NCI-H2227 (cell line): ENCODE data around the gene DHRS4L2.
"Not testable (repeated sequence)": the region's sequence is repeated elsewhere in the genome, so short reads cannot be mapped to it uniquely, and the experiment has no call there.

Experiments used
- DNase-seq: peaks from one replicate; lab custom pipeline; 2025; ENCODE audit not compliant: unreplicated experiment; lab: John Stamatoyannopoulos, UW

DHRS4L2 gene

DNA sequence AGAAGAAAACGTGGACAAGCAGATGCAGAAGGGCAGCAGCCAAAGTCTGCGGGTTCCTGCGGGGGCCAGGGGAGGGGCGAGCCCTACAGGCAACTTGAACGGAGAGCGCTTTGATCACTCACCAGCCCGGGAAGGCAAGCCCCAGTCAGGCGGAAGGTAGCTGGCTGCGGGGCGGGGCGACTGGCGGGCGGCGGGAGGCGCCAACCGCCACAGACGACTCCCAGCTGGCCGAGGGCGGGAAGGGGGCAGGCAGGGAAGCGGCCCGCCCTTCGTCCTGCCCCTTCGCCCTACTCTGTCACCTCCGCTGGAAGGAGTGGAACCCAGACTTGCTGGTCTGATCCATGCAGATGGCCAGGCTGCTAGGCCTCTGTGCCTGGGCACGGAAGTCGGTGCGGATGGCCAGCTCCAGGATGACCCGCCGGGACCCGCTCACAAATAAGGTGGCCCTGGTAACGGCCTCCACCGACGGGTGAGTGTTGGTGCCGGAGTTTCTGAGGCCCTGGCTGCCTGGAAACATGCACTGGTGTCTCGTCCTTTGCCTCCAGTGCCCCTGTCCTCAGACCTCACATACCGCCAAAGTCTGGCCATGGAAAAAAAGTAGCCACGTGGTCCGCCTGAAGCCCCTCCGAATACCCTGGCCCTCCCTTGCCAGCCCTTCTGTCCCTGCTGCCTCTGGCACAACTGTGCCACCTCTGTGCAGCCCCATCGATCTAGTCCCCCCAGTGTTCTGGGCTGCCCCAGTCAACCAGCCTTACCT is at the start of gene DHRS4L2:
DHRS4L2 (plus strand) TSS at position 323 of the 757 bp plus-strand sequence; CDS start at position 342, 19 bp downstream.
- DNase-seq: not testable (repeated sequence)

DNA sequence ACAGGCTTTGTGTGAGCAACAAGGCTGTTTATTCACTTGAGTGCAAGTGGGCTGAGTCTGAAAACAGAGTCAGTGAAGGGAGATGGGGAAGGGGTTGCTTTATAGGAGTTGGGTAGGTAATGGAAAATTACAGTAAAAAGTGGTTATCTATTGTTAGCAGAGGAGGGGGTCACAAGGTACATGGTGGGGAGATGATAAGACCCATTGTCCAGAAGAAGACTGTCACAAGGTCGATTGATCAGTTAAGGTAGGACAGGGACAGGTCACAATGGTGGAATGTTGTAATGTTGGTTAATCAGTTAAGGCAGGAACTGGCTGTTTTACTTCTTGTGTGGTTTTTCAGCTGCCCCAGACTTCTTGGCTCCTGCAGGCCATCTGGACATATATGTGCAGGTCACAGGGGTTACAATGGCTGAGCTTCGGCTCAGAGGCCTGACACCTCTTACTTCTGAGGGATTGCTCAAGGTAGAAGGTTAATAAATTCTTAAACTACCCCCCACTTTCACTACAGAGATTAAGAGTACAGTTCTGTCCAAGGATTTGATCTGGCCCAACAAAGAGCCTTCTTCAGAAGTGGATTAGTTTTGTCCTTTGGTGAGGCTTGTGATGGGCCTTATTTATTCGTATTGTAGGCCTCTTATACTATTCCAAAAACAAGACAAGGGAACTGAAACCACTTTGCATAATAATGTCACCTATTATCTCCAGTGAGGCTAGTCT is 49.0 kb upstream of the DHRS4L2 start:
- DNase-seq: no peak

DNA sequence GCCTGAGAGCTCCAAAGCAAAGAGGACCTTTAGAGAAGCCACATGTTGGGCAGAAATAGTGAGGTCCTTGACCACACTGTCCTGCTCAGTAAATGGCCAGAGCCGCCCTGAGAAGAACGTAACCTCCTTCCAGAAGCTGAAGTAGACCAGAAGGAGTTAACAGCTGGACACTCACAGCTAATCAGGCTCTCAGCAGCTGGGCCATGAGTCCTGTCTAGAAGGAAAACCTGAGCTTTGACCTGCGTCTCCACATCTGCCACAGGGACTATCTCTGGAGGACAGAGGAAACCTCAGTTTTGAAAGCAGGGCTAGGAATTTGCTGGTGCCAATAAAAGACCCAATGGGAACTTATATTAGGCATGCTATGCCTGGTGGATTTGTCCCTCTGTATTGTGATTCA is 47.5 kb upstream of the DHRS4L2 start:
- no peak for DNase-seq

DNA sequence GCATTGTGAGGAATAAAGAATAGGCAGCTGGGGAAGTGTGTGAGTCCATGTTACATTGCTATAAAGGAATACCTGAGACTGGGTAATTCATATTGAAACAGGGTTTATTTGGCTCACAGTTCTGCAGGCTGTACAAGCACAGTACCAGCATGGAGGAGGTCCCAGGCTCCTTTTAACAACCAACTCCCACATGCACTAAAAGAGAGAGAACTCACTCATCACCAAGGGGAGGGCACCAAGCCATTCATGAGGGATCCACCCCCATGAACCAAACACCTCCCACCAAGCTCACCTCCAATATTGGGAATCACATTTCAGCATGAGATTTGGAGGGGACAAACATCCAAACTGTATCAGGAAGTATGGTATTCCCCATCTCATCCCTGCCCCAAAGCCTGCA is 47.1 kb upstream of the DHRS4L2 start:
- no peak for DNase-seq

DNA sequence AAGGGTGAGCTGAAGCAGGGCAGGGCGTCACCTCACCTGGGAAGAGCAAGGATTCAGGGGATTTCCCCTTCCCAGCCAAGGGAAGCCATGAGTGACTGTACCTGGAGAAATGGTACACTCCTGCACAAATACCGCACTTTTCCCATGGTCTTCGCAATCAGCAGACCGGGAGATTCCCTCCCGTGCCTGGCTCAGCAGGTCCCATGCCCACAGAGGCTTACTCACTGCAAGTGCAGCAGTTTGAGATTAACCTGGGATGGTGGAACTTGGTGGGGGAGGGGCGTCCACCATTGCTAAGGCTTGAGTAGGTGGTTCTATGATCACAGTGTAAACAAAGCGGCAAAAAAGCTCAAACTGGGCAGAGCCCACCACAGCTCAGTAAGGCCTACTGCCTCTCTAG is 46.1 kb upstream of the DHRS4L2 start:
- DNase-seq: no peak

DNA sequence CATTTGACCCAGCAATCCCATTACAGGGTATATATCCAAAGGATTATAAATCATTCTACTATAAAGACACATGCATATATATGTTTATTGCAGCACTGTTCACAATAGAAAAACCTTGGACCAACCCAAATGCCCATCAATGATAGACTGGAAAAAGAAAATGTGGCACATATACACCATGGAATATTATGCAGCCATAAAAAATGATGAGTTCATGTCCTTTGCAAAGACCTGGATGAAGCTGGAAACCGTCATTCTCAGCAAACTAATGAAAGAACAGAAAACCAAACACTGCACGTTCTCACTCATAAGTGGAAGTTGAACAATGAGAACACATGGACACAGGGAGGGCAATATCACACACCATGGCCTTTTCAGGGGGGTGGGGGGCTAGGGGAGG is 39.7 kb upstream of the DHRS4L2 start:
- not testable (repeated sequence) for DNase-seq

DNA sequence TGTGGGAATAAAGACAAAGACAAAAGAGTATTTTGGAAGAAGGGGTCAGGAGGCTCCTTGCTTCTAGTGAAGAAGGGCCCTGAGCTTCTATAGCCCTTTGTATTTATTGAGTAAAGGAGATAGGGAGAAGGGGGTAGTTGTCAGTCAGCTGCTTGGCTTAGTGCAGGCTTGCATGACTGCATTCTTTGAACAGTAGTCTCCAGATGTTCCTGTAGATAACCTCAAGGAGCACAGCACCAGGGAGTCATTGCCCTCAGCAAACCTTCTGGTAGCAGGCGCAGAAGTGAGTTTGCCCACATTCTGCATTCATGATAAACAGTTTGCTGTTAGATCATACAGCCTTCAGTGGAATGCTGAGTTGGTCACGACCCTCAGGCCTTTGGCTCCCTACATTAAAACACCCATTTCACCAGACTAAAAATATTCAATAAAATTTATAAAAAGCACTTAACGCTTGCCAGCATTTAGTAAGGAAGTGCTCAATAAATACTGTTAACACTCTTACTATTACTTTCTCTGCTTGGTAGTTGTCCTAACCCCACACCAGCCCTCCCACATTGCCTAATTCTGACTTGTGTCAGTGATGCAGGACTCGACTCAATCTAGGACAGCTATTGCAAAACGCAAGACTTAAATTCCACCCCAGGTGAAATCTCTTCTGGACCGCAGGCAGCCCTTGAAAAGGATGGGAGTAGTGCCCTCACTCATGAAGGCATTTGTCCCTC is 38.2 kb upstream of the DHRS4L2 start:
- DNase-seq: no peak

DNA sequence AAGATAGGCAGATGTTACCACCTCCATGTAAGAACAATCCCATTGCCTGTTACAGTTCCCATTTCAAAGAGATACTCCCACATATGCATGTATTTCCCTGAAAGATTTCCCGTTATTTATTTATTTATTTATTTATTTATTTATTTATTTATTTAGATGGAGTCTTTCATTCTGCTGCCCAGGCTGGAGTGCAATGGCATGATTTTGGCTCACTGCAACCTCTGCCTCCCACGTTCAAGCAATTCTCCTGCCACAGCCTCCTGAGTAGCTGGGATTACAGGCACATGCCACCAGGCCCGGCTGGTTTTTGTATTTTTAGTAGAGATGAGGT is 37.6 kb upstream of the DHRS4L2 start:
- not testable (repeated sequence) for DNase-seq

DNA sequence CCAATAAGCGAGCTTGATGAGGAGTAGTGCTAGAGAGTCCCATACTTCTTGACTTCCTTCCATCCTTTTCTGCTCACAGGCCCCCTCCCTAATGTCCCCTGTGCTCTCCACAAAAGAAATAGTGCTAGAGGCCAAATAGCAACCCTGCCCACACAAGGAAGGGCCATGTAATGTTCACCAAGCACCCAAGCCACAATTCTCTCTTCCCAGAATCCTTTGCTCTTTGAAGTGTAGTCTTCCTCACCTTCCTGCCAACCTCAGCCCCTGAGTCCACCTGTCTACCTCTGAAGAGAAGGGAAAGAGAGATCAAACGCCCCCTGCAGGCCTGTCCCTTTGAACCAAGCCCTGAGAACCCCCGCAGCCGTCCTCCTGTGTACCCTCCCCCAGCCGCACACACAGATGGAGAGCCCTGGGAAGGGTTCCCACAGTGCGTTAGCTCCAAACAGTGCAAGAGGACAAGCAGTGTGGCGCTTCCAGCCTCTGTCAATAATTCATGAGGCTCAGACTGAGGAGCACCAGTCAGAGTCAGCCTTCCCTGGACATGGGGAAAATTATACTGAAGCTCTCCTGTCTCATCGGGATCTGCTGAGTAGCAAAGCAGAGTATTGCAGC is 37.0 kb upstream of the DHRS4L2 start:
- peak; percentile 44 for DNase-seq

DNA sequence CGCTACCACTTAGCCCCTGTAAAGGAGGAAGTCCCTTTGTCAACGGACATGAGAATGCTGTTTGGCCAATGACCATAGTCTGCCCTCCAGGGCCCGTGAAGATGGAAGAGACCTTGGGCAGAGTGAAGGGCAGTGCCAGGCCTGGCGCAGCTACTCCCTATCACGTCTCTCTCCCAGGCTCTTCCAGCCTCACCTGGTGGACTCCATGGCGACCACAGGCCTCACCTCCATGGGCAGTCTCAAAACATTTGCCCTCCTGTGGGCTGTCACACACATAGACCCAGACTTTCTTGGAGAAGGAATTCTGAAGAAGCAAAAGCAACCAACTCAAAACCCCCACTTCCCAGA is 35.6 kb upstream of the DHRS4L2 start:
- DNase-seq: not testable (repeated sequence)

DNA sequence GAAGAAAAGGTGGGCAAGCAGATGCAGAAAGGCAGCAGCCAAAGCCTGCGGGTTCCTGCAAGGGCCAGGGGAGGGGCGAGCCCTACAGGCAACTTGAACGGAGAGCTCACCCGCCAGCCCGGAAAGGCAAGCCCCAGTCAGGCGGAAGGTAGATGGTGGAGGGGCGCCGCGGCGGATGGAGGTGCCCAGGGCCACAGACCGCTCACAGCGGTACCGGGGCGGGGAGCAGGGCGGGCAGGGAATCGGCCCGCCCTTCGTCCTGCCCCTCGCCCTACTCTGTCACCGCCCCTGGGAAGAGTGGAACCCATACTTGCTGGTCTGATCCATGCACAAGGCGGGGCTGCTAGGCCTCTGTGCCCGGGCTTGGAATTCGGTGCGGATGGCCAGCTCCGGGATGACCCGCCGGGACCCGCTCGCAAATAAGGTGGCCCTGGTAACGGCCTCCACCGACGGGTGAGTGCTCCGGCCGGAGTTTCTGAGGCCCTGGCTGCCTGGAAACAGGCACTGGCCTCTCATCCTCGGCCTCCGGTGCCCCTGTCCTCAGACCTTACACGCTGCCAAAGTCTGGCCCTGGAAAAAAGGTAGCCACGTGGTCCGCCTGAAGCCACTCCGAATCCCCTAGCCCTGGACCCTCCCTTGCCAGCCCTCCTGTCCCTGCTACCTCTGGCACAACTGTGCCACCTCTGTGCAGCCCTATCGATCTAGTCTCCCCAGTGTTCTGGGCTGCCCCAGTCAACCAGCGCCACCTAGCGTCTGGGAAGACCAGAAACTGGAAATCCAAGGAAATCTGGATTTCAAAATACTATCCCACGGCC is 35.1 kb upstream of the DHRS4L2 start, which contains the start of gene DHRS4:
DHRS4 (plus strand) TSS at position 307 of the 815 bp plus-strand sequence; CDS start at position 326, 19 bp downstream.
- DNase-seq: peak; percentile 88

DNA sequence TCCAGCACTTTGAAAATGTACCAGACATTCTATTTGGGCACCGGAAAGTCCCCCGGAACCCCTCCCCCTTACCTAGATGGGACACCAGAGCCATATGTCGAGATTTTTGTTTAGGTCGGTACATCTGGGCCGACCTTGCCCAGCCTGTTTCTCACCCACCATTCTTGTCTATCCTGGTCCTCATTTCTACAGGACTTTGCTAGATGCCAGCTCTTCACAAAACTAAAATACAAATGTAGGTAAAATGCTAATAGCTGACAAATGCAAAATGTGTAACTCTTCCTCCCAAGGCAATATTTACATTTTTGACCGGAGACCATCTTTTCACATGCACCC is 34.5 kb upstream of the DHRS4L2 start:
- not testable (repeated sequence) for DNase-seq

DNA sequence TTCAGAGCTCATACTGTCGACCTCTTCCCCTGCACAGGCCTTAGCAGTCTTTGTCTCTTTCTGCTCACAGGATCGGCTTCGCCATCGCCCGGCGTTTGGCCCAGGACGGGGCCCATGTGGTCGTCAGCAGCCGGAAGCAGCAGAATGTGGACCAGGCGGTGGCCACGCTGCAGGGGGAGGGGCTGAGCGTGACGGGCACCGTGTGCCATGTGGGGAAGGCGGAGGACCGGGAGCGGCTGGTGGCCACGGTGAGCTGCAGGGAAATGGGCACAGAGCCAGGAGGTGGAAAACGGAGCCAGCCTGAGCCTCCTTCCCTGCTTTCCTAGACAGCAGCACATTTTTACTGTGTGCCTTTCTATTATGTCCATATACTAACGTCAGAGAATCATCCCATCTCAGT is 33.8 kb upstream of the DHRS4L2 start:
- peak; percentile 30 for DNase-seq

DNA sequence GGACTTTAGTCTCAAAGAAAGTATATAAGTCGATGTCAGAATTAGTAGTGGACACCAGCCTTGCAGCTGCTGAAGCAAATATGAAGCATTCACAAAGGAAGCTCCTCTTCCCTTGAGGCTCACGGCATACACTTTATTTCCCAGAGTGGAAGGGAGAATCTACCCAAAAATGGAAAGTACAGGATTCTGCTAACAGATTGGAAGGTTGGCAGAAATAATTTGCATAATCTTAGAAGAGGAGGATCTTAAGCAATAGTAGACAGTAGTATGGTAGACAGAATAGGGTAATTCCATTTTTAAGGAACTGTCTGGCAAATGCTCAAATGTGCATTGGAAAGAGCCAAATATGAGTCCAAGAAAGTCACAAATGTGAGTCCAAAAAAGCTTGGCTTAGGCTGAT is 32.9 kb upstream of the DHRS4L2 start:
- DNase-seq: not testable (repeated sequence)

DNA sequence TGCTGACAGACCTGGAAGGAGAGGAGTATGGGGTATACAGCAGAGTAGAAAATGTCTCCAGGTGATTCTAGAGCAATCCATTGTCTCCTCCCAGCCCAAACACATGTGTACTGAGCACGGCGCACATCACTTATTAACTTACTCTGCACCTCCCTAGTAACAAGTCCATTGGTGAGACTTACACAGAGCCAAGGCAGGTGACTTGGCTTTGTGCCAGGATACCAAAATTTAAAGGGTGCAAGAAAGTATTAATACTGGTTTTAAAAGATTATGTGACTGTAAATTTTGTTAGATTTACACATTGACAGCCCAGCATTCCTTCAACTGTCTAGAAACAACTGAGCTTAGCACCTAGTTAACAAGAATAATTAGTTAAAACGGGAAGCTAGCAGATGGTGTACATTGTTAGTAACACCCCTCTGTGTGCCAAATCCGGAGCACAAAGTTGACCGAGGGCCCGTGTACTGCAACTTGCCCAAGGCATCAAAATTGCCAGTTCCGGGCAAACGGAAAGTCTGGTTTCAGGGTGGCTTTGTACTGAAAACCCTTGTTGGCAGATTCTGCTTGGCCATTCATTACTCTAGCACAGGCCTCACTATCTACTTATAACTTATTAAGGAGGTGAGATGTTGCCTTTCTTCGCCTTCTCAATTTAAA is 30.7 kb upstream of the DHRS4L2 start:
- DNase-seq: not testable (repeated sequence)

DNA sequence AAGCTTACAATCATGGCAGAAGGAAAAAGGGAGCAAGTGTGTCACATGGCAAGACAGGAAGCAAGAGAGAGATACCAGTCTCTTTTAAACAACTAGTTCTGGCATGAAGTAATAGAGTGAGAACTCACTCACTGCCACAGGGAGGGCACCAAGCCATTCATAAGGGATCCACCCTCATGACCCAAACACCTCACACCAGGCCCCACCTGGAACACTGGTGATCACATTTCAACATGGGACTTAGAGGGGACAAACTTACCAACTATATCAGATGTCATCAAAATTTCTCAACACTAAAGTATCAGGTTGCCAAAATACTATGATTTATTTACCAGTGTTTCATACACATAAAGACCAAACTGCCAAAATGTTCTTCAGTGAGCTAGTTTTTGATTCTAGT is 27.8 kb upstream of the DHRS4L2 start:
- DNase-seq: not testable (repeated sequence)

DNA sequence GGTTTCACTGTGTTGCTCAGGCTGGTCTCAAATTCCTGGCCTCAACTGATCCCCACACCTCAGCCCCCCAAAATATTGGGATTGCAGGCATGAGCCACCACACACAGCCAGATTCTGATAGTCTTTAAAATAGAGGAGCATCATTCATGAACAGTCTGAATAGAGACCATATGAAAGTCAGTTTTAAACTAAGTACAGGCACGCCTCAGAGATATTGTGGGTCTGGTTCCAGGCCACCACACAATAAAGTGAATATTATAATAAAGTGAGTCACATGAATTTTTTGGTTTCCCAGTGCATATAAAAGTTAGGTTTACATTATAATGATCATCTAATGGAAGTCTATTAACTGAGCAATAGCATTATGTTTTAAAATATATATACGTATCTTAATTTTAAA is 27.0 kb upstream of the DHRS4L2 start:
- not testable (repeated sequence) for DNase-seq

DNA sequence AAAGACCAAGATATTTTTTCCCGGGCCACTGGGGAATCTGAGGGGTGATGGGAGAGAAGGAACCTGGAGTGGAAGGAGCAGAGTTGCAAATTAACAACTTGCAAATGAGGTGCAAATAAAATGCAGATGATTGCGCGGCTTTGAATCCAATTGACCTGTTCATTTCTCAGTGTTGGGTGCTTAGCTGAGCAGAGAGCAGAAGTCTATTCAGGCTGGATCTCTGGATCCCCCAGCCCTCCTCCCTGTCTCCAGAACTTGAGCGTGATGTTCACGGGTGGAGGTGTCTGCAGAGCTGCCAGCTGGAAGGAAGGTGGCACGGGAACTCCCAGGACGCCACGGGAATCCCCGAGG is 19.6 kb upstream of the DHRS4L2 start:
- DNase-seq: not testable (repeated sequence)

DNA sequence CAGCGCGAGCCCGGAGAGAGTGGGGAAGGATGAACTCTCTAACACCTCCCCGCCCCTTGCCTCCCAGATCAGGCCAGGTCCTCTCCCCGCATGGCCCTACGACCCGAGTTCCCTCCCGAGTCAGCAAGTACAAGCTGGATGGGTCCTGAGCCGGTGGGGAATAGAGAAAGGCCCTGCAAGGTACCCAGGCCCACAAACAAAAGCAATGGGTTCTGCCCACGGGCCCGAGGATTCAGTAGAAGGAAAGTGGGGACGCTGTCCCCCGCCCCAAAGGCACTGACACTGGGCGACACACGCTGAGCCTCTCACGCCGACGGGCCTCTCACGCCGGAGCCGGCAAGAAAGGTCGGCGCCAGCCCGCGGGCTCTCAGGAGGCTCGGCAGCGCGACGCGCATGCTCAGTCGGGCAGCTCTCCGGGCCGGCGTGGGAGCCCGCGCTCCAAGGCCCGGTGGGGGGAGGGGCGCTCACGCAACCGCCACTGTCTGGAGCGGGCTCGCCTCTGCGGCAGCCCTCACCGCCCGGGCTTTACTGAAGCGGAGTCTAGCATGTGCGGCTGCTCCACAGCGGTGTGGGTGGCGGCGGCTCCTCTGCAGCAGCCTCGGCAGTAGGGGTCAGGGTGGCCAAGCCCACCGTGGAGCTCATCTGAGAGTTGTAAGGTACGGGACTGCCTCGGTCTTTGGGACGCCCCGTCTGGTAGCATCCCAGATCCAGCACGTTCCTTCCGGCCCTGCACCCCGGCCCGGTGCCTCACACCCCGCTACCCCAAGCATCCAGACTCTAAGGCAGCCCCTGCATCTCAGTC is 19.0 kb upstream of the DHRS4L2 start:
- peak; percentile 73 for DNase-seq
